HS-5 (cell line): ENCODE data around the gene FUOM.
"Not testable (repeated sequence)": the region's sequence is repeated elsewhere in the genome, so short reads cannot be mapped to it uniquely, and the experiment has no call there.

Experiments
- DNase-seq: peaks from one replicate; pipeline ENCODE4 v3.0.0-alpha.2; 2012; ENCODE audit warnings: low read depth

The FUOM gene

GRCh38 chr10:133328358-133329343 lies 29.2 kb downstream of the FUOM start:
- no peak for DNase-seq

GRCh38 chr10:133327651-133328357 lies 30.0 kb downstream of the FUOM start:
- no peak for DNase-seq

GRCh38 chr10:133326745-133327650 lies 30.8 kb downstream of the FUOM start:
- DNase-seq = no peak

- DNase-seq = no peak
Measured at GRCh38 chr10:133326223-133326551, 31.6 kb downstream of the FUOM start.

DNA sequence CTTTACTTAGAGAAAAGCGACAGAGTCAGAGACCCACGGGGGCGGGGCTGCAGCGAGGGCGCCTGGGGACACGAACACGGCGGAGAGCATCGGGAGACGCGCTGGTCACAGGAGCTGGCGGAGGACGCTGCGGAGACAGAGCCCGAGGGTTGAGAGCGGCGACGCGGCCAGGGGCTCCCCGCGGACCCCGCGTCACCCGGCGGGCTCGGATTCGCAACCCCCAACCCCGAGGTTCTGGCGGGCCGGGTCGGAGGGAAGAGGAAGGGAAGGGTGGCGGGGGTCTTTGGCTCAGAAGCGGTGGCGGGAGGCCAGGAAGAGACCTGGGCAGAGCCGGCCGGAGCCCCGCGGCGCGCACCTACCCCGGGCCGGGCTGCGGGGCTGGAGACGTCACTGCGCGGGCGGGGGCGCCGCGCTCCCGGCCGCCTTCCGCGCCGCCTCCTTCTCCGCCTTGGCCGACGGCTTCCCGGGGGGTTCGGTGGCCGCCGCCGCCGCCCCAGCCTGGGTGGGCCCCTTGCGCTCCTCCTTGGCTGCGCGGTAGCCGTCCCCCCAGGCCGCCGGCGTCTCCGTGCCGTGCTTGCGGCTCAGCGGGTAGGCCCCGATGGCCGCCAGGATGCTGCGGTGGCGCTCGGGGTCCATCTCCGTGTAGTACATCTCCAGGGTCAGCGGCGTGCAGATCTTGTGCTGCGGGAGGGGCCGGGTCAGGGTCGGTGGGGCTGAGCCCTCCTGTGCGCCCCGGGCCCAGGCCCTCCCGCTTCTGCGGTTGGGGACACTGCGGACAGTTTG lies 32.2 kb downstream of the FUOM start:
- no peak for DNase-seq

DNA sequence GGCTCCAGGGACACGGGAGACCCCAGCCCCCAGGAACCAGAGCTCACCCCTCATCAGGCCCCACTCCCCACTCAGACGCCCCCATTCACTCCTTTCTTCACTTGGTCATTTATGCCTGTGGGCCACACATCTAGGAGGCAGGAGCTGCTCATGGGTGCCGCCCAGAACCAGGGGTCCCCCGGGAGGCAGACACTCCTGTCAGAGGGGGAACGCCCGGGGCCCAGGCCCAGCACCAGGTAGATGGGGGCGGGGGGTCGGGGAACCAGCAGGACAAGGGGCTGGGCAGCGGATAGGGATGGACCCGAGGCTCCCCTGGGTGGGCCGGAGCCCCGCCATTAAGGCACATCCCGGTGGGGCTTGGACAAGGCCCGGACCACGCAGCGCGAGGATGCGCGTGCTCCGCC lies 33.0 kb downstream of the FUOM start:
- DNase-seq = no peak

GRCh38 chr10:133324198-133324792 lies 33.5 kb downstream of the FUOM start:
- DNase-seq = no peak

GRCh38 chr10:133322064-133322709 lies 35.6 kb downstream of the FUOM start:
- DNase-seq = not testable (repeated sequence)

GRCh38 chr10:133320852-133321422 lies 36.9 kb downstream of the FUOM start:
- not testable (repeated sequence) for DNase-seq

DNA sequence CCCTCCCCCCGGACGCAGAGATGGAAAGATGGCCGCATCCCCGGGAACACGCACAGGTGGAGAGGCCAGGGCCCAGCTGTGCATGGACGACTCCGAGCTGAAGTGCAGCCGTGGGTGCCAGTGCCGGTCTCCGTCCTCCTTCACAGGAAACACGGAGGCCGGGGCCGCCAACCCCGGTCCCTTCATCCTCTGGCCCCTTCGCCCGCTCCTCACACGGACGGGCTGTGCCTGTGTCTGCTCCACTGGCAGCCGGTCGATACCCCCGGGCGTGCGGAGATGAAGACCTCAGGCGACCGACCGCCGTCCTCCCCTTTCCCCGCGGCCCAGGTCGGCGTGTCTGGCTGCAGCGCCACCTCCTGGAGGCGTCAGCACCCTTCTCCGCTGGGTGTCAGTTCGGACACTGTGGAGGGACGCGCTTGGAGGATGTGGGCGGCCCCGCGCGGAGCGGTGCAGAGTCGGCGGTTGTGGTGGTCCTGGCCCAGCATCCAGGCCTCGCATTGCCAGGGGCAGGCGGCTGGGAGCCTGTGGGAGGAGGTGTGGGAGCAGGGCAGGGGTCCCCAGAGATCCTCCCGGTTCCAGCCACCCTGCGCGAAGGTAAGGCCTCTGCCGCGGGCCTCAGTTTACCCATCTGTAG lies 39.2 kb downstream of the FUOM start:
- no peak for DNase-seq

- DNase-seq = no peak
Measured at GRCh38 chr10:133316732-133317131, 41.1 kb downstream of the FUOM start.

- no peak for DNase-seq
Measured at GRCh38 chr10:133316266-133316665, 41.6 kb downstream of the FUOM start.

GRCh38 chr10:133315847-133316246 lies 42.0 kb downstream of the FUOM start:
- DNase-seq = no peak

DNA sequence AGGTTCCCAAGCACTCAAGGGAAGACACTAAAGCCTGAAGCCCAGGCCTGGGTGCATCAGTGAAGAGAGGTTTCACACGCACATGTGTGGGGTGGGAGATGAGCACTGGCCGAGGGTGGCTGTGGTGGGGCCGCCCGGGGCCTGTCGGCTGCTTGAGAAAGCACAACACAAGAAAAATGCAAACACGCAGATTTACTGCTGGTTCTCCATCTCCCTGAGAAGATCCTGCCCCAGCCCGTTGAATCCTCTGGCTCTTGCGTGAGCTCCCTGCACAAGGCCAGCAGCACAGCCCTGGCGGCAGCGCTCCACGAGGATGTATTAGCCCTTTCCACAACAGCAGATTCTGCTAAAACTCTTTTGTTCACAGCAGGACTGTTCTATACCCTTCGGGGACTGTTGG lies 42.9 kb downstream of the FUOM start:
- DNase-seq = no peak

DNA sequence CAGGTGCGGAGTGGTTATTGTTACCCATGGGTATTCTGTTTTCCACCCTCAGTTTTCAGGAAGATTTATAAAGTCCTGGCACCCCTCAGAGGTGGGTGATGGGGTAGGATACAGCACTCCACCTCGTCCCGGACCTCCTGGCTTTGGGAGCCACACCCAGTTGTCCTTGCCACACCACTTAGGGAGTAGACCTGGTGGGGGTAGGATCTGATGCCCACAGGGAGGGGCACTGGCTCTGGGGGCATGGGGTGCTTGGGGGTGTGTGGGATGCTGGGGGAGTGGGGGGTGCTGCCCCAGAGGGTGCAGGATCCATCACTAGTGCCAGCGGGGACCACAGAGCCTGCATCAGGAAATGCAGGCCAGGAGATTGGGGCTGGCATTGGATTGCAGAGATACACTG lies 44.6 kb downstream of the FUOM start:
- DNase-seq = no peak

DNA sequence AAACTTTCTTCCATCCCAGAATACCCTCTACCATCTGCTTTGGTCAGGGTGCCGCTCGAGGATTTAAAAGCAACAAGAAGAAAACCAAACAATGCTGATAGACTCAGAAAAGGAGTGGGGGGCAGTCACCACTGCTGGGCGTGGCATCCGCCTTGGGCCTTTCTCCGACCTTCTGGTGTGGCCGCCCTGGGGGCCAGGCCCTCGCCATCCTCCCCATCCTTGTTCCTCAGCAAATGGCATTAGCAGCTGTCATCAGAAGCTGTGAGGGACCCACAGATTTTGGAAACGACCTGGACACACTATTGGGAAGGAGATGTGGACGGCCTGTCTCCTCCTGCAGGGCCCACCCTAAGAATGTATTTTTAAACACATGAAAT lies 45.1 kb downstream of the FUOM start:
- no peak for DNase-seq

- no peak for DNase-seq
Measured at GRCh38 chr10:133312016-133312768, 45.6 kb downstream of the FUOM start.

GRCh38 chr10:133311570-133311969 lies 46.2 kb downstream of the FUOM start:
- DNase-seq = no peak

- no peak for DNase-seq
Measured at GRCh38 chr10:133310789-133311188, 47.0 kb downstream of the FUOM start.
